CD4-positive, alpha-beta T cell treated with Interleukin-15 for 4 hours (primary cell): ENCODE data around the gene EPHA1.

ENCODE experiments used
- DNase-seq: peaks from one replicate; pipeline ENCODE4 v3.0.0-alpha.2; 2020; ENCODE audit warnings: low spot score

Gene EPHA1

GRCh38 chr7:143347950-143348349 lies 60.7 kb downstream of the EPHA1 start:
- no peak for DNase-seq

GRCh38 chr7:143346018-143346417 lies 62.6 kb downstream of the EPHA1 start:
- DNase-seq: no peak

- peak; percentile 66 for DNase-seq
These were observed 63.2 kb downstream of the EPHA1 start for GRCh38 chr7:143345428-143345900.

- DNase-seq: no peak
These were observed 65.1 kb downstream of the EPHA1 start for GRCh38 chr7:143343596-143343995.

GRCh38 chr7:143341842-143342241 lies 66.8 kb downstream of the EPHA1 start:
- no peak for DNase-seq
